IMR-90 (cell line): Measurements from ENCODE around the gene HOXD10. TPM values are rescaled to one million over a fixed set of nuclear protein-coding genes. Genes with fewer than 3 reads are reported as not detected.

Source experiments
- ATAC-seq: fragments of 200-7000 bp; cut with Tn5 transposase; 2 replicates; pipeline ENCODE4 v1.9.1; 2020; ENCODE audit warnings: low read depth, mild to moderate bottlenecking, moderate library complexity
- BruUV-seq: library from RNA; stranded (reverse); fragments of 400-500 nt; replicated peaks from 2 replicates; lab custom pipeline; 2021; lab: Mats Ljungman, UMichigan
- CTCF ChIA-PET: fragments of 300-600 bp; formaldehyde crosslinking; extraction: SDS; loops from one replicate; lab custom pipeline; 2021; ENCODE audit warnings: antibody characterized with exemption; lab: Yijun Ruan, JAX
- POLR2A ChIA-PET: fragments of 300-600 bp; sonication (Branson Sonifier 250); formaldehyde crosslinking; loops from one replicate; lab custom pipeline; 2022; ENCODE audit warnings: antibody characterized with exemption; ENCODE audit not compliant: unreplicated experiment; lab: Charles Lee
- DNase-seq: peaks from one replicate; pipeline ENCODE4 v3.0.0; 2013
- H2AFZ ChIP-seq: replicated peaks from 2 replicates; pipeline ENCODE3; 2013; ENCODE audit warnings: low read length, mild to moderate bottlenecking; ENCODE audit not compliant: poor library complexity
- H2AK5ac ChIP-seq: 2 replicates; pipeline ENCODE4 v1.6.1; 2013; ENCODE audit warnings: low read depth, low read length, inconsistent platforms
- H2AK9ac ChIP-seq: replicated peaks from 2 replicates; pipeline ENCODE3; 2013; ENCODE audit warnings: mild to moderate bottlenecking, low read depth, low read length, moderate library complexity; ENCODE audit not compliant: poor library complexity
- H2BK120ac ChIP-seq: 2 replicates; pipeline ENCODE4 v1.6.1; 2013; ENCODE audit warnings: low read depth, low read length, inconsistent platforms
- H2BK15ac ChIP-seq: 3 replicates; pipeline ENCODE4 v1.6.1; 2013; ENCODE audit warnings: low read depth, low read length, inconsistent platforms
- H2BK20ac ChIP-seq: 2 replicates; pipeline ENCODE4 v1.6.1; 2013; ENCODE audit warnings: low read depth, mild to moderate bottlenecking, inconsistent platforms, low read length, moderate library complexity
- H2BK5ac ChIP-seq: 2 replicates; pipeline ENCODE4 v1.6.1; 2013; ENCODE audit warnings: mild to moderate bottlenecking, low read depth, low read length, inconsistent platforms; ENCODE audit not compliant: poor library complexity, severe bottlenecking
- H3K14ac ChIP-seq: replicated peaks from 2 replicates; pipeline ENCODE4 v1.6.1; 2013; ENCODE audit warnings: low read depth, low read length, inconsistent platforms
- H3K18ac ChIP-seq: 2 replicates; pipeline ENCODE4 v1.6.1; 2013; ENCODE audit warnings: low read depth, low read length, control low read depth
- H3K23ac ChIP-seq: 2 replicates; pipeline ENCODE4 v1.6.1; 2013; ENCODE audit warnings: low read depth, low read length, inconsistent platforms
- H3K27ac ChIP-seq: 2 replicates; pipeline ENCODE4 v1.5.1; 2013; ENCODE audit warnings: mild to moderate bottlenecking, control low read depth, low read length; ENCODE audit not compliant: insufficient read depth
- H3K27me3 ChIP-seq: 2 replicates; pipeline ENCODE4 v1.6.1; 2013; ENCODE audit warnings: low read length; ENCODE audit not compliant: control insufficient read depth, insufficient read depth
- H3K36me3 ChIP-seq: 2 replicates; pipeline ENCODE4 v1.6.1; 2013; ENCODE audit warnings: low read length, mixed read lengths; ENCODE audit not compliant: control insufficient read depth, insufficient read depth
- H3K4ac ChIP-seq: 2 replicates; pipeline ENCODE4 v1.6.1; 2013; ENCODE audit warnings: low read depth, low read length, inconsistent platforms
- H3K4me1 ChIP-seq: 2 replicates; pipeline ENCODE4 v1.6.1; 2013; ENCODE audit warnings: low read length, mixed read lengths; ENCODE audit not compliant: control insufficient read depth, insufficient read depth
- H3K4me2 ChIP-seq: 2 replicates; pipeline ENCODE4 v1.6.1; 2013; ENCODE audit warnings: low read depth, mild to moderate bottlenecking, control low read depth, low read length, moderate library complexity
- H3K4me3 ChIP-seq: 2 replicates; pipeline ENCODE4 v1.5.1; 2013; ENCODE audit warnings: low read depth, mild to moderate bottlenecking, control low read depth, low read length, moderate library complexity; ENCODE audit not compliant: insufficient read depth
- H3K56ac ChIP-seq: 2 replicates; pipeline ENCODE4 v1.6.1; 2013; ENCODE audit warnings: low read length, inconsistent platforms; ENCODE audit not compliant: insufficient read depth; ENCODE audit errors: extremely low read depth
- H3K79me1 ChIP-seq, 2 experiments: 2 replicates each; pipeline ENCODE4 v1.6.1; 2013; ENCODE audit warnings: low read length in 2 of 2, inconsistent platforms in 1 of 2, low read depth in 1 of 2
- H3K9ac ChIP-seq: 2 replicates; pipeline ENCODE4 v1.6.1; 2013; ENCODE audit warnings: low read depth, low read length, control low read depth
- H3K9me1 ChIP-seq: 2 replicates; pipeline ENCODE4 v1.6.1; 2013; ENCODE audit warnings: low read length, inconsistent platforms; ENCODE audit not compliant: insufficient read depth
- H3K9me3 ChIP-seq: 2 replicates; pipeline ENCODE4 v1.6.1; 2013; ENCODE audit warnings: low read length; ENCODE audit not compliant: control insufficient read depth, insufficient read depth
- H4K20me1 ChIP-seq: 2 replicates; pipeline ENCODE4 v1.6.1; 2013; ENCODE audit warnings: low read length, inconsistent platforms; ENCODE audit not compliant: insufficient read depth
- H4K5ac ChIP-seq: 2 replicates; pipeline ENCODE4 v1.6.1; 2013; ENCODE audit warnings: mild to moderate bottlenecking, low read depth, low read length, control low read depth
- H4K8ac ChIP-seq, 2 experiments: 2 replicates each; pipeline ENCODE4 v1.6.1; 2013; ENCODE audit warnings: low read depth in 2 of 2, low read length in 2 of 2, control low read depth in 1 of 2, inconsistent platforms in 1 of 2
- H4K91ac ChIP-seq: 2 replicates; pipeline ENCODE4 v1.6.1; 2013; ENCODE audit warnings: low read depth, low read length, inconsistent platforms; ENCODE audit not compliant: insufficient read depth
- CEBPB ChIP-seq: IDR thresholded peaks from 2 replicates; pipeline ENCODE4 v1.6.1; 2012; ENCODE audit warnings: low read depth, low read length, improper control_type of control experiment
- CHD1 ChIP-seq: IDR thresholded peaks from 2 replicates; pipeline ENCODE4 v1.6.1; 2012; ENCODE audit warnings: low read depth, low read length, improper control_type of control experiment
- MXI1 ChIP-seq: IDR thresholded peaks from 2 replicates; pipeline ENCODE4 v1.6.1; 2012; ENCODE audit warnings: low read depth, mild to moderate bottlenecking, low read length, moderate library complexity, borderline replicate concordance
- NFE2L2 ChIP-seq: fragments of 150-350 bp; IDR thresholded peaks from 2 replicates; pipeline ENCODE4 v1.6.1; 2016; ENCODE audit warnings: low read depth, mild to moderate bottlenecking, low read length
- POLR2A ChIP-seq: IDR thresholded peaks from 2 replicates; pipeline ENCODE4 v1.6.1; 2012; ENCODE audit warnings: mild to moderate bottlenecking, low read depth, low read length
- RAD21 ChIP-seq: IDR thresholded peaks from 2 replicates; pipeline ENCODE4 v1.6.1; 2012; ENCODE audit warnings: low read length, improper control_type of control experiment
- USF2 ChIP-seq: fragments of 150-350 bp; IDR thresholded peaks from 2 replicates; pipeline ENCODE4 v1.6.1; 2017; ENCODE audit warnings: mild to moderate bottlenecking, antibody characterized with exemption, low read length, low read depth
- WGBS, 2 experiments: methylation state at CpG; one replicate each; pipeline versions ENCODE4 v1.1.5 to v1.1.7; 2013; ENCODE audit warnings: missing lambda C conversion rate in 2 of 2; ENCODE audit not compliant: insufficient read length in 1 of 2; ENCODE audit errors: extremely low coverage in 2 of 2; 5-methylcytosine and 5-hydroxymethylcytosine counted together
- dilution Hi-C: fragments of 300-500 bp; cut with HindIII; formaldehyde crosslinking; loops from one replicate; pipeline ENCODE4 v1.14.3; 2018; ENCODE audit warnings: low sequenced_read_pairs; ENCODE audit not compliant: unreplicated experiment
- in situ Hi-C: fragments of 300-500 bp; cut with MboI; formaldehyde crosslinking; loops from 3 replicates; pipeline ENCODE4 v1.14.3; 2019; ENCODE audit warnings: low sequenced_read_pairs, inconsistent platforms, mixed read lengths
- intact Hi-C: fragments of 100-400 bp; cut with micrococcal nuclease; formaldehyde crosslinking; loops from 2 replicates; pipeline ENCODE4 v1.10.0; 2022
- polyA plus RNA-seq, 3 experiments: library from polyadenylated mRNA; depleted of rRNA; stranded (reverse); fragments of >200 nt; gene quantifications; 2 replicates each; pipeline ENCODE4 v1.2.3, GENCODE V29; 2012; ENCODE audit warnings: low replicate concordance in 1 of 3
- total RNA-seq: library from RNA; depleted of rRNA; stranded (reverse); fragments of >200 nt; gene quantifications from 2 replicates; pipeline ENCODE4 v1.2.3, GENCODE V29; 2012

The HOXD10 gene
- total and polyA plus RNA-seq, 2 of the 4 experiments (the other 2 are of a cell fraction), result not detected

- no peak for TF ChIP-seq USF2
These were observed 7.8 kb downstream of the HOXD10 start (continued) for GRCh38 chr2:176124110-176124946.

GRCh38 chr2:176124947-176125771 lies 8.6 kb downstream of the HOXD10 start:
- Histone ChIP-seq H4K20me1 (no peaks in the 10 kb centered on the region; the same call in 1 of the 2 replicates), H3K23ac (no peak overlapping the region), H3K56ac (no peak overlapping the region), H4K91ac (no peak overlapping the region), H2BK120ac (no peak overlapping the region), H3K18ac (no peak overlapping the region), H2AK9ac (no peak overlapping the region), H2AFZ (no peak overlapping the region), H3K4ac (no peak overlapping the region), H2BK15ac (no peak overlapping the region), H3K36me3 (no peaks in the 10 kb centered on the region), H4K8ac (no peak overlapping the region), H4K5ac (no peak overlapping the region), H3K27me3 (peaks cover 90% of the 10 kb centered on the region), H3K27ac (no peak overlapping the region), H3K9ac (no peak overlapping the region), H3K4me3 (no peak overlapping the region), H2AK5ac (no peak overlapping the region), H3K14ac (no peak overlapping the region), H3K4me1 (no peaks in the 10 kb centered on the region), H2BK5ac (no peak overlapping the region), H2BK20ac (no peak overlapping the region), H3K9me1 (no peaks in the 10 kb centered on the region), H3K4me2 (no peak overlapping the region), H3K9me3 (peaks cover 3% of the 10 kb centered on the region; the same call in 1 of the 2 replicates), H3K79me1 (no peaks in the 10 kb centered on the region)
- no peak for TF ChIP-seq MXI1
- TF ChIP-seq CHD1, result no peak
- TF ChIP-seq NFE2L2, result no peak
- no peak for TF ChIP-seq CEBPB
- no peak for TF ChIP-seq RAD21
- TF ChIP-seq POLR2A, result no peak
- BruUV-seq, result no TSS peak
- ChIA-PET POLR2A (no interaction called here), CTCF (interaction anchor here (0.6 to 3.7 kb wide), 3 partner anchors 429 to 1599 kb away, joined by 4 to 20 read pairs (median 19); no protein-coding TSS in a partner anchor)
- dilution Hi-C loops (no loop called here), intact Hi-C loops (no loop called here), in situ Hi-C loops (loop anchor here (5.0 to 10.0 kb wide), 4 partner anchors 330 to 1030 kb away; no protein-coding TSS in a partner anchor)
- DNase-seq (no peak), ATAC-seq (no peak)
- 0% methylated on average over 2 of the region's 9 CpGs; no CpG with 5 or more reads in 1 of the 2 experiments for WGBS, 2 experiments
